Activated CD8-positive, alpha-beta memory T cell treated with anti-CD3 and anti-CD28 coated beads, Interleukin-2, amount 50 U/mL, for 24 hours (primary cell): Measurements from ENCODE around the gene ACADSB.

Source experiments
- DNase-seq: peaks from one replicate; pipeline ENCODE4 v3.0.0-alpha.2; 2020; ENCODE audit errors: extremely low read depth

The ACADSB gene

DNA sequence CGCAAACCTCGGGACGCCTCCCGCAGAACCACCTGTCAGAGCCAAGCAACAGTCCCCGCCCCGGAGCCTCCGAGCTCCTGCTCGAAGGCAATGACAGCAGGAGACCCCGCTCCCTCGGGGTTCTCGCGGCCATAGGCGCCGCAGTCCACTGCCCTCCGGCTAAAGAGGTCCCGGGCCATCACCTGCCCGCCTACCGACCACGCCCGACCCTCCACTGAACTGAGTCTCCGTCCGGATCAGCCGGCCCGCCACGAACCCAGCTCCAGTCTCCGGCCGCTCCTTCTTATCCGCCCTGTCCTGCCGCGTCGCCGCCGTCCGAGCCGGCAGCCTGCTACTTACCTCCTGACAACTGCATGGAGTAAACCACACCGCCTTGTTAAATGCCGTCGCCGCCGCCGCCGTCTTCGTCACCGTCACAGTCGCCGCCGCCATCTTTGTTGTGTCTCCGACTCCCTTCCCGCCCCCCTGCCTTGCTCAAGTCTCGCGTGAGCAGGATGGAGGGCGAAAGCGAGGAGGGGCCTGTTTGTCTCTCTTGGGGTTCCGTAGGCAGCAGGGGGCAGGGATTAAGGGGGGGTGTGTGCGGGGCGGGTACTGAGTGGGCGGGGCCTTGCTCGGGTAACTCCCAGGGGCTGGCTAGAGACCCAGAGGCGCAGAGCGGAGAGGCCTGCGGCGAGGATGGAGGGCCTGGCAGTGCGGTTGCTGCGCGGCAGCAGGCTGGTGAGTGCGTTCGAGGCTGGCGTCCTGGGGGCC lies at the start of gene ACADSB, which contains the start of gene IKZF5:
Gene ACADSB (plus strand): TSS at position 652 of the 750 bp plus-strand sequence. CDS start 24 bp downstream, at position 676.
Gene IKZF5 (minus strand): TSS at position 441 of the 750 bp plus-strand sequence. CDS start 10,170 bp downstream, outside the sequence.
- DNase-seq: peak; percentile 92

DNA sequence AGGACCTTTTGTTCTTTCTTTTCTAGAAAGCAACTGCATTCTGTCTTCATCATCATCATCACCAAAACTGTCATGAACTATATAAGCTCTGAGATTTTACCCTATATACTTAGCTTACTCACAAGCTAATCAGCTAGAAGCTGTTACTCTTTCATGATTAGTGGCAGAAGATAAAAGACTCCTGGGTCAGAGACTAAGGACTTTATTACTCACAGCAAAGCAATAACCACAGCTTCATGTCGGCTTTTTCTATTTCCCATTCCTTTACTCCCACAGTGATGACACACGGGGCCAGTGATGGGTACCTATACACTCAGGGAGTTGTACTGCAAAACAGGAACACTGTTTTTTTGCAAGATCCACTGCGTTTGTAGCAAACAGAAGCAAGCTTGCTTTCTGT lies 46.4 kb upstream of the ACADSB start:
- no peak for DNase-seq

DNA sequence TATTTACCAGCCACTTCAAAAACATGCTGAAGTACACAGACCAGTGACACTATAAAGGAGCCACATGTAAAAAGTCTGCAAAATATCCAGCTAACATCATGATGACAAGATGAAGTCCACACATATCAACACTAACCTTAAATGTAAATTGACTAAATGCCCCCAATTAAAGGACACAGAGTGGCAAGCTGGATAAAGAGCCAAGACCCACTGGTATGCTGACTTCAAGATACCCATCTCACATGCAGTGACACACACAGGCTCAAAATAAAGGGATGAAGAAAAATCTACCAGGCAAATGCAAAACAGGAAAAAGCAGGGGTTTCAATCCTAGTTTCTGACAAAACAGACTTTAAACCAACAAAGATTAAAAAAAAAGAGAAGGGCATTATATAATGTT lies 41.9 kb upstream of the ACADSB start:
- DNase-seq: no peak

- no peak for DNase-seq
Observed at GRCh38 chr10:122968698-122969097, 40.1 kb upstream of the ACADSB start.

DNA sequence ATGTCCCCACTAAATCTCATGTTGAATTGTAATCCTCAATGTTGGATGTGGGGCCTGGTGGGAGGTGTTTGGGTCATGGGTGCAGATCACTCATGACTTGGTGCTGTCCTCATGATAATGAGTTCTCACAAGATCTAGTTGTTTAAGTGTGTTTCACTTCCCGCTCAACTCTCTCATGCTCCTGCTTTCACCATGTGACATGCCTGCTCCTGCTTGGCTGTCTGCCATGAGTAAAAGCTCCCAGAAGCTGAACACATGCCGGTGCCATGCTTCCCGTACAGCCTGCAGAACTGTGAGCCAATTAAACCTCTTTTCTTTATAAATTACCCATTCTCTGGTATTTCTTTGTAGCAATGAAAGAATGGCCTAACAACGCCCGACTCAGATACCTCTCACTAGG lies 34.8 kb upstream of the ACADSB start:
- no peak for DNase-seq

- no peak for DNase-seq
Observed at GRCh38 chr10:122974543-122975064, 34.2 kb upstream of the ACADSB start.

DNA sequence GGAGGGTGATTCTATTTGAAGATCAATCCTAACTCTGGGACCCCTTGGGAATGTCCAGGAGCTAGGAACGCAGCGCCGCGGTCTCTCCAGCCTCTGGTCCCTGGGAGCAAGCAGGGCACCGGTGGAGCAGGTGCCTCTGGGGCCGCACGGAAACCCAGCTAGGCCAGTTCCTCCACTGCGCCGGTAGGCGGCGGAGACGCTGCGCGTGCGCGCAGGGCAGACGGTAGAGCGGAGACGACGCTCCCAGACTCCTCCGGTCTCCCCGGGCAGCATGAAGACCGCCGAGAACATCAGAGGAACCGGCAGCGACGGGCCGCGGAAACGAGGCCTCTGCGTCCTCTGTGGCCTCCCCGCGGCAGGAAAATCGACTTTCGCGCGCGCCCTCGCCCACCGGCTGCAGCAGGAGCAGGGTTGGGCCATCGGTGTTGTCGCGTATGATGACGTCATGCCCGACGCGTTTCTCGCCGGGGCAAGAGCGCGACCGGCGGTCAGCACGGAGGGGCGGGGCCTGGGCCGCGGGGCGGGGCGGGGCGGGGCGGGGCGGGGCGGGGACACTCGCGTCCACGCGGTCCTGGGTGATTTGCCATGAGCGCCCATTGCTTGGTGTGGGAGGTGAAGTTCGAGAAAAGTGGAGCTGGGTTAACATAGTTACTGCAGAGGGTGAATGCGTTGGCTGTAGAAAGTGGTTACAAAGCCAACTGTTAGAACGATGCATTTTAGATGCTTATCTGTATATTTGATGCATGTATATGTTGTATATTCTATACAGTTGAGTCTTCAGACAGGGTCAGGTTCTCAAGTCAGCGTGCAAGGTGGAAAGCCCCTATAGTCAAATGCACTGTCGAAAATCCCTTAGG lies 28.4 kb upstream of the ACADSB start, which contains the start of gene PSTK:
Gene PSTK (plus strand): TSS at position 193 of the 857 bp plus-strand sequence. CDS start 79 bp downstream, at position 272.
- DNase-seq: peak; percentile 61

DNA sequence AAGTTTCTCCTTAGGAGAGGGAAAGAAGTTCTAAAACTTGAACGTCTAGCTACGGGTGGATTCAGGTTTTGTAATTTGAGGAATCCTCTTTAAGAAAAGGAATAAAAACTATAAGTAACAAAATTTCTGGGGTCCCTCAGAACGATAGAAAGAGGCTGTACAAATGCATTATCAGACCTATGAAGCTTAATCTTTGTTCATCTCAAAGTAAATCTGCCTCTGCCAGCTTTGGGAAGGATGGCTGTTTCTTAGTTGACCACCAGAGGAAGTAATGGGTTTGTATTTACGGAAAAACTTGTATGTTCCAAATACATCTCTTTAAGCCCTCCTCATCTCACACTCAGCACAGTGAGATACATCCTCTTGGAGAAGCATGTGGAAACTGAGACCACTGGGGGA lies 27.7 kb upstream of the ACADSB start:
- DNase-seq: no peak

DNA sequence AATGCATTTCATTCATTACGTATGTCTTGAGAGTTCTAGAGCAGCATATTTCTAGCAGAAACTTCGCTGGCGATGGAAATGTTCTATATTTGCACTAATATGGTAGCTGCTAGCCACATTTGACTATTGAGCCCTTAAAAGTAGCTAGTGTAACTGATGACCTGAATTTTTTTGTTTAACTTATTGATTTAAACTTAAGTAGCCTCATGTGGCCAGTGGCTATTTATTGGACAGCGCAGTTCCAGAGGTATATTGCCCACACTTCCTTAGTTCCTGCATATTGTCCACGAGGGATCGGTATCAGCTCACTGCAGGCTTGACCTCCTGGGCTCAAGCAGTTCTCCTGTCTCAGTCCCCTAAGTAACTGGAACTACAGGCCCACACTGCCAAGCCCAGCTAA lies 24.9 kb upstream of the ACADSB start:
- DNase-seq: no peak

DNA sequence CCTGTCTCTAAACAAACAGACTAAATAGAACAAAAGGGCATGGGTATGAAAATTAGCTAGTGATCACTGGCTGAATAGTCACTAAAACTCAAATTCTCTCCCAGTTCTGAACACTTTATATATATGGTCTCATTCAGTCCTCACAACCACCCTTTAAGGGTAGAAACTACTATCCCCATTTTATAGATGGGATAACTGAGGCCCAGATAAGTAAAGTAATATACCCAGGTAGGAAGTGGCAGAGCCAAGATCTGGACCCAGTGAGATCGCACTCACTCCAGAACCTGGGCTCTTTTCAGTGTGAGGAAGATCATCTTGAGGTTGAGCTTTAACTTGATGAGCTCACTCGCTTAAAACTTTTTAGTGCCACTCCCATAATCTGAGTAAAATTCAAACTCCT lies 24.1 kb upstream of the ACADSB start:
- DNase-seq: no peak

GRCh38 chr10:122986335-122986734 lies 22.5 kb upstream of the ACADSB start:
- no peak for DNase-seq

GRCh38 chr10:122988501-122988900 lies 20.3 kb upstream of the ACADSB start:
- DNase-seq: no peak

DNA sequence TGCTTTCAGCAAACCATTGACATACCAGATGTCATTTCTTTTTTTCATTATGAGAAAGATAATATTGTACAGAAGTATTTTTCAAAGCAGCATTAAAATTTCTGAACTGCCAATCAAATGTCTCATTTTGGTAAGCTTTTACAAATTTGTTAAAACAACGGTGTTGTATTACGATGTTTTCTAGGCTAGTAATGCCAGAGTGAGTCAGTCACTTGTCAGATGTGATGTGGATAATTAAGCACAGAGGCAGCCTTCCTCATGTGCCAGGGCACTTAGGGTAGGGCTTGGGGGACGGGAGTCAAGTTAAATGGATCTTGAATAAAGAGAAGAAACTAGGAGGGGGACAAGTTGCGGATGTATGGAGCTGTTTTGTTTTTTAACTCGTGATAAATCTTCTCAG lies 18.5 kb upstream of the ACADSB start:
- DNase-seq: no peak

DNA sequence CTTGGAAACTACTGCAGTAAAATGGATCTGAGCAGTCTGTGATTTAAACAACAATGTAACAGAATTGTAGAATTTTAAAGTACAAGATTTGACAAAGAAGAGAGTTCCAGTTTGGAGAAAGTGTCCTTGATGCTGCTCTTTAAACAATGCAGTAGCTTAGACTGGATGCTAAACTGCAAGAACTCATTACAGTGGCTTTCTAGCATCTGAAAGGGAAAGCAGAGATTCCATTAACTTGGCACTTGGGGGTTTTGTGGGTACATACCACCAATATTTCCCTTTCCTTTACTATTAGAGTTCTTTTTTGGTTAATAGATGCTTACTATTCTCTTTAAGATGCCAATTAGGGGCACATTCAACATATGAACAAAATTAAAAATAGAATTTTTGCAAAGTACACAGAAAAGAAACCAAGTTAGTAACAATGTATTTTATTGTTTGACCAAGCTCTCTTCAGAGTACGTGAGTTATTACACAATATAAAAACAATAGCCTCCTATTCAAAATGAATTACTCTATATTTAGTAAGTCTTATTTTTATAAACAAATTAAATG lies 16.7 kb upstream of the ACADSB start:
- DNase-seq: no peak

DNA sequence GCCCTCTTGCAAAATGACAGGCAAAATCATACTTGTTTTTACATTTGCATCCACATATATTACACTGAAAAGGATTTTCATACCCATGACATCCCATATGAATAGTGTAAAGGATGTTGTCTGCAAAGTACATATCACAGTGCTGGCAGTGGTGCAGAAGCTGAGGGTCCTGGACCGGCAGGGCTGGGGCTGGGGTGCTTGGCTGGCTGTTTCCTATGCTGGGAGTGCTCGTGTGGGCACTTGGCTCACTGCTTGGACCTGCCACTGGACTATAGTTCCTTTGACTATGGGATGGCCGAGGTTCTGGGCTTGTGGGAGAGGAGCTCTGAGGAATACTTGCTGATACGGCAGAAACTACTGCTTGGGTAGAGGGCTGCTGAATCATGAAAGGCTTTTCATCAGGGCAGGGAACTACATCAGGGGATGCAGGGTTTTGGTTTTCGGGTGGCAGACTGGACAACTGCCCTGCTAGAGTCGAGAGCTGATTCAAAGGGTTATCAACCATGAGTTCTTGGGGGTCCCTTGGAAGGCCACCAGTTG lies 14.9 kb upstream of the ACADSB start:
- no peak for DNase-seq

DNA sequence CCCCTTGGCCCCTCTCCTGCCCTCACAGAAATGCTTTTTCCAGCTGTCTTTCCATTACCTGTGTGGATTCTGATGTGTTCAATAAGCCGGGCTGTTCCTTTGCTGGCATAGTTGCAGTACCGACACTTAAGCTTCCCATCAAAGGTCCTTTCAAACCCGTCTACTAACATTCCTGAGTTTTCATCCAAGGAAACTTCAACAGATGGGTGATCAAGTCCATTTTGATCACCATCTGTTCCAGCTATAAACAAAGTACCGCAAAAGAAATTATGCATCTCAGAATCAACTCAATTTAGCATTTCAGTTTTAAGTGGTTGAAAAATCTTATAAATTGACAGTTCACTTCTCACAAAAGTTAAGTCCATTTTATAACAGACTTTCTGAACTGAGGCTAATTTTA lies 12.9 kb upstream of the ACADSB start:
- no peak for DNase-seq

GRCh38 chr10:122997864-122998263 lies 10.9 kb upstream of the ACADSB start:
- DNase-seq: no peak

DNA sequence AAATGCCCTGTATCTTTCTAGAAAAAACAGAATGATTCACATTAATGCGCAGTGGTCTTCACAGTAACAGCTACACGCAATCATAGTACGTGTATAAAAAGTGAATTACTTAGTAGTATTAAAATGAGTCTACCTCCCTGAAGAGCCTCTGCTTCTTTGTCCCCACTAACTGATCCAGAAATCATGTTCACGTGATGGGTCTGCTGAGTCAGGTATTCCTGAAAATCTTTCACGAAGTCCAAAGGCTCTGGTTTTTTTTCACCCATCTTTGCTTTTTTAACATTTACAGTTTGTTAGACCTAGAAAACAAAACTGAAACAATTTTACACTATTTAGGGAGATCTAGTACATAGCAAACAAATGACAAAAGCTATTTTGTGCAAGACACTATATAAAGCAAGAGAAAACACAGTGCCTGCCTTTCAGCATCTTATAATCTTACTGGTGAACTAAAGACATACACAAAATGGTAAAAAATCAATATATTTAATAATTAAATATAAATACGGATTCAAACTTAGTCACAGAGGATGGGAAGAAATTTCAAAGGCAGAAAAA lies 10.4 kb upstream of the ACADSB start:
- DNase-seq: no peak

GRCh38 chr10:122998934-122999333 lies 9.9 kb upstream of the ACADSB start:
- no peak for DNase-seq

DNA sequence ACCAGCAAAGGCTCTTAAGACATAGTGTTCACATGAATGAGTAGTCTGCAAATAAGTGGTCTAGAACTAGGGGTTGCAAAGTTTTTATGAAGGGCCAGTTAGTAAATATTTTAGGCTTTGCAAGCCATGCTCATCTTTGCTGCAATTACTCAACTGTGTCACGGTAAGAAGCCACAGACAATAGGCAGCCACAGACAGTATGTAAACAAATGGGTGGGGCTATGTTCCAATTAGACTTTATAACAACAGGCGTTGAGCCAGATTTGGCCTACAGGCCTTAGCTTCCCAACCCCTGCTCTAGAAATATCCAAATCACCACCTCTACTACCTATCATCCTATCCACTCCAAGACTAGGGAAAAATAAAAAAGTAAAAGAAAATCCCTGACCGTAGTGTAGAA lies 9.5 kb upstream of the ACADSB start:
- no peak for DNase-seq

DNA sequence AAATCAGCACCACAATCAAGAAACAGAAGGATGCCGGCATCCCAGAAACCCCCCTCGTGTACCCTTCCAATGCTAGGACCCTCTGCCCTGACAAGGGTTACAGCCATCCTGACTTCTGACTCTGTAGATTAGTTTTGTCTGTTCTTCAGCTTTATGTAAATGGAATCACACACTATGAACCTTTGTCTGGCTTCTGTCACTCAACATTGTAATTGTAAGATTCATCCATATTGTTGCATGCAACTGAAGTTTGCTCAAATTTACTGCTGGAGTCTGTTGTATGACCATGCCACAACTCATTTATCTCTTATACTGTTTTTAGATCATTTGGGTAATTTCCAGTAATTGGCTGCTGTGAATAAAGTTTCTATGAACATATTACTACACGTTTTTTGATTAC lies 8.7 kb upstream of the ACADSB start:
- DNase-seq: no peak

GRCh38 chr10:123001370-123001769 lies 7.4 kb upstream of the ACADSB start:
- no peak for DNase-seq
